GM19239 (cell line): Measurements from ENCODE around the gene ROR1.

Source experiments
- DNase-seq: peaks from one replicate; pipeline ENCODE4 v3.0.0; 2011; ENCODE audit warnings: low spot score; ENCODE audit not compliant: insufficient read length
- FAIRE-seq: peaks from 2 replicates; lab custom pipeline; 2011; peaks lifted over from hg19 to GRCh38; lab: Jason Lieb, UNC

ROR1 gene

GRCh38 chr1:64182207-64182606 is 408.4 kb downstream of the ROR1 start:
- FAIRE-seq, result no peak

GRCh38 chr1:64183395-64184002 is 409.7 kb downstream of the ROR1 start:
- no peak for DNase-seq
- no peak for FAIRE-seq

More at GRCh38 chr1:64182207-64182606, 408.4 kb downstream of the ROR1 start:
- no peak for DNase-seq

- FAIRE-seq, result peak; percentile 26
Measured at GRCh38 chr1:64184003-64184440, 410.2 kb downstream of the ROR1 start.

GRCh38 chr1:64186138-64186897 is 412.5 kb downstream of the ROR1 start:
- FAIRE-seq (no peak), DNase-seq (no peak)

More at GRCh38 chr1:64184003-64184440, 410.2 kb downstream of the ROR1 start:
- DNase-seq, result no peak

- FAIRE-seq (no peak), DNase-seq (no peak)
Measured at GRCh38 chr1:64186898-64187280, 413.1 kb downstream of the ROR1 start.

GRCh38 chr1:64187646-64188045 is 413.8 kb downstream of the ROR1 start:
- FAIRE-seq (no peak), DNase-seq (no peak)

- FAIRE-seq (no peak), DNase-seq (no peak)
Measured at GRCh38 chr1:64192290-64192689, 418.5 kb downstream of the ROR1 start.

GRCh38 chr1:64194168-64195080 is 420.6 kb downstream of the ROR1 start:
- no peak for FAIRE-seq
- DNase-seq, result no peak

- DNase-seq (no peak), FAIRE-seq (no peak)
Measured at GRCh38 chr1:64195081-64195395, 421.2 kb downstream of the ROR1 start.

GRCh38 chr1:64196074-64196870 is 422.5 kb downstream of the ROR1 start:
- DNase-seq (no peak), FAIRE-seq (no peak)

- DNase-seq (no peak), FAIRE-seq (no peak)
Measured at GRCh38 chr1:64197076-64197475, 423.3 kb downstream of the ROR1 start.

- no peak for DNase-seq
- no peak for FAIRE-seq
Measured at GRCh38 chr1:64199154-64199553, 425.3 kb downstream of the ROR1 start.

GRCh38 chr1:64200064-64200463 is 426.2 kb downstream of the ROR1 start:
- DNase-seq, result no peak
- no peak for FAIRE-seq

GRCh38 chr1:64203420-64203819 is 429.6 kb downstream of the ROR1 start, which contains the start of gene UBE2U:
Gene UBE2U, plus strand, starts transcription at chr1:64203623. Its CDS starts 428 bp downstream, at chr1:64204051.
- no peak for FAIRE-seq

GRCh38 chr1:64209221-64209620 is 435.4 kb downstream of the ROR1 start:
- FAIRE-seq (no peak), DNase-seq (no peak)

More at GRCh38 chr1:64203420-64203819, 429.6 kb downstream of the ROR1 start, which contains the start of gene UBE2U:
- DNase-seq, result no peak

- no peak for FAIRE-seq
- DNase-seq, result no peak
Measured at GRCh38 chr1:64212031-64212430, 438.2 kb downstream of the ROR1 start.

- DNase-seq (no peak), FAIRE-seq (no peak)
Measured at GRCh38 chr1:64215576-64215975, 441.8 kb downstream of the ROR1 start.

- no peak for DNase-seq
- no peak for FAIRE-seq
Measured at GRCh38 chr1:64220241-64220640, 446.4 kb downstream of the ROR1 start.

GRCh38 chr1:64223329-64224151 is 449.7 kb downstream of the ROR1 start:
- DNase-seq (no peak), FAIRE-seq (no peak)
